ENCODE data around the gene COG1.
A peak's percentile ranks its signal among the peaks of the same experiment; 100 is the strongest.

The COG1 gene

GRCh38 chr17:73231841-73232586 lies 39.2 kb downstream of the COG1 start:
- H4K20me1 ChIP-seq (ENCODE audit: insufficient read depth): peaks cover 12% of the 10 kb centered on the region; the same call in 1 of the 2 replicates
- H3K27ac ChIP-seq: peak overlapping the region; percentile 53
- TF ChIP-seq CTCF (conservative IDR thresholded peaks at IDR 0.05; ENCODE audit: low read depth, low read length): peak; percentile 58

GRCh38 chr17:73232587-73233373 lies 39.9 kb downstream of the COG1 start:
- Histone ChIP-seq H3K27ac (peak overlapping the region; percentile 53), H3K4me1 (ENCODE audit: low read depth, poor library complexity, severe bottlenecking) (peaks cover 40% of the 10 kb centered on the region)

More at GRCh38 chr17:73231841-73232586, 39.2 kb downstream of the COG1 start:
- H3K27me3 ChIP-seq (ENCODE audit: insufficient read depth, low read depth): no peaks in the 10 kb centered on the region
- peak overlapping the region; percentile 71 for H3K9ac ChIP-seq
- peak overlapping the region; percentile 91 for H3K4me2 ChIP-seq
- peak overlapping the region; percentile 74 for H2AFZ ChIP-seq (ENCODE audit: low read depth)
- peaks cover 60% of the 10 kb centered on the region for H3K79me2 ChIP-seq (ENCODE audit: insufficient read depth, low read depth)
- H3K36me3 ChIP-seq (ENCODE audit: insufficient read depth): no peaks in the 10 kb centered on the region
- peak overlapping the region; percentile 43 for H3K4me3 ChIP-seq (IDR thresholded peaks at IDR 0.05; ENCODE audit: insufficient read depth, low read depth, low read length)
- peaks cover 44% of the 10 kb centered on the region for H3K4me1 ChIP-seq (ENCODE audit: low read depth, poor library complexity, severe bottlenecking)

GRCh38 chr17:73234736-73235135 lies 41.9 kb downstream of the COG1 start:
- no peaks in the 10 kb centered on the region for H3K36me3 ChIP-seq (ENCODE audit: insufficient read depth)
- no peak overlapping the region for H3K4me3 ChIP-seq (IDR thresholded peaks at IDR 0.05; ENCODE audit: insufficient read depth, low read depth, low read length)
- no peak overlapping the region for H3K4me2 ChIP-seq
- no peak overlapping the region for H3K27ac ChIP-seq
- H2AFZ ChIP-seq (ENCODE audit: low read depth): no peak overlapping the region
- peaks cover 34% of the 10 kb centered on the region for H3K79me2 ChIP-seq (ENCODE audit: insufficient read depth, low read depth)
- no peak overlapping the region for H3K9ac ChIP-seq
- H4K20me1 ChIP-seq (ENCODE audit: insufficient read depth): no peaks in the 10 kb centered on the region
- H3K27me3 ChIP-seq (ENCODE audit: insufficient read depth, low read depth): no peaks in the 10 kb centered on the region
- H3K4me1 ChIP-seq (ENCODE audit: low read depth, poor library complexity, severe bottlenecking): peaks cover 22% of the 10 kb centered on the region
- no peak for TF ChIP-seq CTCF (conservative IDR thresholded peaks at IDR 0.05; ENCODE audit: low read depth, low read length)

More at GRCh38 chr17:73232587-73233373, 39.9 kb downstream of the COG1 start:
- H3K79me2 ChIP-seq (ENCODE audit: insufficient read depth, low read depth): peaks cover 52% of the 10 kb centered on the region
- H3K4me2 ChIP-seq: peak overlapping the region; percentile 91
- no peaks in the 10 kb centered on the region for H3K27me3 ChIP-seq (ENCODE audit: insufficient read depth, low read depth)
- H2AFZ ChIP-seq (ENCODE audit: low read depth): peak overlapping the region; percentile 74
- TF ChIP-seq CTCF (conservative IDR thresholded peaks at IDR 0.05; ENCODE audit: low read depth, low read length): no peak
- peaks cover 7% of the 10 kb centered on the region; the same call in 1 of the 2 replicates for H4K20me1 ChIP-seq (ENCODE audit: insufficient read depth)
- H3K36me3 ChIP-seq (ENCODE audit: insufficient read depth): no peaks in the 10 kb centered on the region
- no peak overlapping the region for H3K4me3 ChIP-seq (IDR thresholded peaks at IDR 0.05; ENCODE audit: insufficient read depth, low read depth, low read length)
- peak overlapping the region; percentile 71 for H3K9ac ChIP-seq

GRCh38 chr17:73237714-73238113 lies 44.9 kb downstream of the COG1 start:
- peaks cover 10% of the 10 kb centered on the region; the same call in 1 of the 2 replicates for H3K79me2 ChIP-seq (ENCODE audit: insufficient read depth, low read depth)
- peaks cover 11% of the 10 kb centered on the region for H3K4me1 ChIP-seq (ENCODE audit: low read depth, poor library complexity, severe bottlenecking)
- no peak overlapping the region for H2AFZ ChIP-seq (ENCODE audit: low read depth)
- H3K27me3 ChIP-seq (ENCODE audit: insufficient read depth, low read depth): no peaks in the 10 kb centered on the region
- H3K9ac ChIP-seq: no peak overlapping the region
- no peak overlapping the region for H3K4me3 ChIP-seq (IDR thresholded peaks at IDR 0.05; ENCODE audit: insufficient read depth, low read depth, low read length)
- H3K27ac ChIP-seq: no peak overlapping the region
- TF ChIP-seq CTCF (conservative IDR thresholded peaks at IDR 0.05; ENCODE audit: low read depth, low read length): no peak
- H3K36me3 ChIP-seq (ENCODE audit: insufficient read depth): no peaks in the 10 kb centered on the region
- no peak overlapping the region for H3K4me2 ChIP-seq
- no peaks in the 10 kb centered on the region for H4K20me1 ChIP-seq (ENCODE audit: insufficient read depth)

All from KMS-11 (cell line).